Ascending aorta (tissue), 2 donors: Measurements from ENCODE around the gene APBB2. TPM values are rescaled to one million over a fixed set of nuclear protein-coding genes. Genes with fewer than 3 reads are reported as not detected.

Source experiments
- DNase-seq, 2 donors: peaks; one replicate each; pipeline ENCODE4 v3.0.0-alpha.2; 2019; ENCODE audit warnings: low spot score in 2 of 2
- H3K27ac ChIP-seq, 2 donors: fragments of 200-600 bp; sonication (generic); one replicate each; pipeline ENCODE4 v1.5.1; 2016 to 2017; ENCODE audit warnings: mild to moderate bottlenecking in 1 of 2
- H3K27me3 ChIP-seq: fragments of 200-600 bp; sonication (generic); one replicate; pipeline ENCODE4 v1.5.1; 2017
- H3K36me3 ChIP-seq, 2 donors: fragments of 200-600 bp; sonication (generic); one replicate each; pipeline ENCODE4 v1.5.1; 2016
- H3K4me1 ChIP-seq, 2 donors: fragments of 200-600 bp; sonication (generic); one replicate each; pipeline ENCODE4 v1.5.1; 2016 to 2017; ENCODE audit warnings: mild to moderate bottlenecking in 1 of 2
- H3K4me3 ChIP-seq, 2 donors: fragments of 200-600 bp; sonication (generic); one replicate each; pipeline ENCODE4 v1.5.1; 2016 to 2017; ENCODE audit warnings: mild to moderate bottlenecking in 1 of 2
- H3K9me3 ChIP-seq, 2 donors: fragments of 200-600 bp; sonication (generic); one replicate each; pipeline ENCODE4 v1.5.1; 2016
- CTCF ChIP-seq, 3 experiments: fragments of 200-600 bp in 2 of 3; fragments of 450-650 bp in 1 of 3; sonication (generic) in 2 of 3; IDR thresholded peaks; one replicate each; pipeline ENCODE4 v1.5.1; 2016 to 2019; ENCODE audit warnings: antibody characterized with exemption in 3 of 3, mild to moderate bottlenecking in 1 of 3, moderate library complexity in 1 of 3
- intact Hi-C: fragments of 100-400 bp; cut with DNase I; formaldehyde crosslinking; loops from one replicate; pipeline ENCODE4 v1.15.1; 2023
- total RNA-seq: library from RNA; depleted of rRNA; stranded (reverse); fragments of >200 nt; gene quantifications from one replicate; pipeline ENCODE4 v1.1.0, GENCODE V29; 2016

APBB2 gene
- total RNA-seq, 1 donor from 2014 or later = 51.4 TPM

DNA sequence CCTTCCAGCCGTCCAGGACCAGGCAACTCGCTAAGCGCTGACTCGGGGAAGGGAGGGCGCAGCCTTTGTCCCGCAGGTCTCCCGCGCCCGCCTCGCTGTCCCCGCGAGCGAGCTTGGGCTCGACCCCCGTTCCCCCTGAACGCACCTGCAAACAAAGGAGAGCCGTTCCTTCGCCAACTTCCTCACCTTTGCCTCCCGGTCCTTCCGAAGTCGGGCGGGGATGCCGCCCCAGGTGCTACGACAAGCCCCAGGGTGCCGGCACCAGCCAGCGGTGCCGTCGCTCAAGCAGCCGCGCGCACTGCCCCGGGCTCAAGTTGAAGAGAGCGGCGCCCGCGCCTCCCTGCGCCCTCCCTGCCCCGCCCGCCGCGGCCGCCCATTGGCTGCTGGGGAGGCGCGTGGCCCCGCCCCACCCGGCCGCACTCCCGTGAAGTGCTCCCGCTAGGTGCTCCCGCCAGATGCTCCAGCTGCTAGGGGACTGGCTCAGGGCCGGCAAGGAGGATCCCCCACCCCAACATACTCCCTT is 357.4 kb downstream of the APBB2 start:
- Histone ChIP-seq H3K9me3 (no peaks in the 10 kb centered on the region), H3K27ac (peak overlapping the region; percentile 8 to 53), H3K4me3 (peak overlapping the region; percentile 47 to 64), H3K36me3 (peaks cover 0 to 5% of the 10 kb centered on the region in 2 donors), H3K27me3 (no peaks in the 10 kb centered on the region), H3K4me1 (peaks cover 0 to 15% of the 10 kb centered on the region in 2 donors)
- peak; percentile 26 to 82 for DNase-seq
- intact Hi-C loops = loop anchor here (5.0 kb wide), 1 partner anchor 40 kb away; no protein-coding TSS in a partner anchor
- TF ChIP-seq CTCF (IDR thresholded peaks at IDR 0.05) = no peak

GRCh38 chr4:40856277-40856839 is 358.0 kb downstream of the APBB2 start:
- Histone ChIP-seq H3K36me3 (peaks cover 0 to 5% of the 10 kb centered on the region in 2 donors), H3K9me3 (no peaks in the 10 kb centered on the region), H3K4me3 (peak overlapping the region; percentile 47 to 64), H3K27ac (peak overlapping the region; percentile 8 to 53), H3K4me1 (peaks cover 0 to 15% of the 10 kb centered on the region in 2 donors), H3K27me3 (no peaks in the 10 kb centered on the region)
- no peak for TF ChIP-seq CTCF (IDR thresholded peaks at IDR 0.05)
- peak in 1 of 2 donors; percentile 60 for DNase-seq
- intact Hi-C loops = loop anchor here (5.0 kb wide), 1 partner anchor 41 kb away; no protein-coding TSS in a partner anchor

GRCh38 chr4:40850496-40850895 is 363.8 kb downstream of the APBB2 start:
- no peak for DNase-seq
- Histone ChIP-seq H3K27me3 (no peaks in the 10 kb centered on the region), H3K36me3 (no peaks in the 10 kb centered on the region), H3K4me3 (no peak overlapping the region), H3K4me1 (peaks cover 0 to 2% of the 10 kb centered on the region in 2 donors), H3K27ac (no peak overlapping the region), H3K9me3 (no peaks in the 10 kb centered on the region)
- intact Hi-C loops = no loop called here
- TF ChIP-seq CTCF (IDR thresholded peaks at IDR 0.05) = no peak

- intact Hi-C loops = loop anchor here (5.0 to 10.0 kb wide), 2 partner anchors 33 to 1546 kb away; partner anchors contain the start of gene SHISA3
- Histone ChIP-seq H3K9me3 (no peaks in the 10 kb centered on the region), H3K4me3 (no peak overlapping the region), H3K36me3 (no peaks in the 10 kb centered on the region), H3K27me3 (no peaks in the 10 kb centered on the region), H3K27ac (peak overlapping the region in 1 of 2 donors; percentile 11), H3K4me1 (peaks cover 0 to 11% of the 10 kb centered on the region in 2 donors)
- DNase-seq = no peak
- TF ChIP-seq CTCF (IDR thresholded peaks at IDR 0.05) = no peak
These were observed 365.4 kb downstream of the APBB2 start for GRCh38 chr4:40848940-40849339.

GRCh38 chr4:40848251-40848650 is 366.1 kb downstream of the APBB2 start:
- no peak for DNase-seq
- Histone ChIP-seq H3K4me1 (peaks cover 0 to 15% of the 10 kb centered on the region in 2 donors), H3K9me3 (no peaks in the 10 kb centered on the region), H3K4me3 (no peak overlapping the region), H3K36me3 (no peaks in the 10 kb centered on the region), H3K27me3 (no peaks in the 10 kb centered on the region), H3K27ac (peak overlapping the region in 1 of 2 donors; percentile 11)
- no peak for TF ChIP-seq CTCF (IDR thresholded peaks at IDR 0.05)
- intact Hi-C loops = loop anchor here (5.0 to 10.0 kb wide), 2 partner anchors 34 to 1547 kb away; partner anchors contain the start of gene SHISA3
